Thyroid gland (tissue), 4 donors: ENCODE data around the gene CNBD2.
"Not testable (repeated sequence)": the region's sequence is repeated elsewhere in the genome, so short reads cannot be mapped to it uniquely, and the experiment has no call there.

Source experiments
- POLR2A ChIP-seq, 2 donors: fragments of 450-650 bp; IDR thresholded peaks; one replicate each; pipeline ENCODE4 v1.6.1; 2017; ENCODE audit warnings: antibody characterized with exemption in 2 of 2, mild to moderate bottlenecking in 2 of 2, moderate library complexity in 1 of 2
- TF ChIP-seq, protein P1 (sequence below), 6 experiments: fragments of 200-600 bp in 3 of 6; fragments of 450-650 bp in 3 of 6; sonication (generic) in 3 of 6; IDR thresholded peaks; one replicate each; pipeline ENCODE4 v1.5.1; 2016 to 2019; ENCODE audit warnings: antibody characterized with exemption in 6 of 6, mild to moderate bottlenecking in 2 of 6, inconsistent platforms in 1 of 6, moderate library complexity in 1 of 6

DNA sequence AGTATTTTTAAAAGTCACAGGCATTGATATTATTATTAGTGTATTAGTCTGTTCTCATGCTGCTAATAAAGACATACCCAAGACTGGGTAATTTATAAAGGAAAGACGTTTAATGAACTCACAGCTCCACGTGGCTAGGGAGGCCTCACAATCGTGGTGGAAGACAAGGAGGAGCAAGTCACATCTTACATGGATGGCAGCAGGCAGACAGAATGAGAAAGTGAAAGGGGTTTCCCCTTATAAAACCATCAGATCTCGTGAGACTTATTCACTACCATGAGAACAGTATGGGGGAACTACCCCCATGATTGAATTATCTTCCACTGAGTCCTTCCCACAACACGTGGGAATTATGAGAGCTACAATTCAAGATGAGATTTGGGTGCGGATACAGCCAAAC, 9.1 kb upstream of the CNBD2 start:
- TF ChIP-seq, protein P1, sequence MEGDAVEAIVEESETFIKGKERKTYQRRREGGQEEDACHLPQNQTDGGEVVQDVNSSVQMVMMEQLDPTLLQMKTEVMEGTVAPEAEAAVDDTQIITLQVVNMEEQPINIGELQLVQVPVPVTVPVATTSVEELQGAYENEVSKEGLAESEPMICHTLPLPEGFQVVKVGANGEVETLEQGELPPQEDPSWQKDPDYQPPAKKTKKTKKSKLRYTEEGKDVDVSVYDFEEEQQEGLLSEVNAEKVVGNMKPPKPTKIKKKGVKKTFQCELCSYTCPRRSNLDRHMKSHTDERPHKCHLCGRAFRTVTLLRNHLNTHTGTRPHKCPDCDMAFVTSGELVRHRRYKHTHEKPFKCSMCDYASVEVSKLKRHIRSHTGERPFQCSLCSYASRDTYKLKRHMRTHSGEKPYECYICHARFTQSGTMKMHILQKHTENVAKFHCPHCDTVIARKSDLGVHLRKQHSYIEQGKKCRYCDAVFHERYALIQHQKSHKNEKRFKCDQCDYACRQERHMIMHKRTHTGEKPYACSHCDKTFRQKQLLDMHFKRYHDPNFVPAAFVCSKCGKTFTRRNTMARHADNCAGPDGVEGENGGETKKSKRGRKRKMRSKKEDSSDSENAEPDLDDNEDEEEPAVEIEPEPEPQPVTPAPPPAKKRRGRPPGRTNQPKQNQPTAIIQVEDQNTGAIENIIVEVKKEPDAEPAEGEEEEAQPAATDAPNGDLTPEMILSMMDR (IDR thresholded peaks at IDR 0.05) = not testable (repeated sequence)
- not testable (repeated sequence) for TF ChIP-seq POLR2A (IDR thresholded peaks at IDR 0.05)
